ENCODE results near the gene XRCC3.
"Not testable (repeated sequence)": the region's sequence is repeated elsewhere in the genome, so short reads cannot be mapped to it uniquely, and the experiment has no call there.

The XRCC3 gene

GRCh38 chr14:103659631-103660030 is 55.6 kb downstream of the XRCC3 start:
- no peak for DNase-seq (ENCODE audit: low read depth)
- no peak overlapping the region for H3K4me3 ChIP-seq (ENCODE audit: control insufficient read depth, low read depth, low read length)
- TF ChIP-seq CTCF (conservative IDR thresholded peaks at IDR 0.05; ENCODE audit: control insufficient read depth, insufficient read depth, low read depth, low read length): no peak

- no peak for TF ChIP-seq CTCF (conservative IDR thresholded peaks at IDR 0.05; ENCODE audit: control insufficient read depth, insufficient read depth, low read depth, low read length)
- peak; percentile 93 for DNase-seq (ENCODE audit: low read depth)
Measured at GRCh38 chr14:103657471-103657870, 57.8 kb downstream of the XRCC3 start.

GRCh38 chr14:103656756-103657133 is 58.5 kb downstream of the XRCC3 start:
- H3K4me3 ChIP-seq (ENCODE audit: control insufficient read depth, low read depth, low read length): no peak overlapping the region
- DNase-seq (ENCODE audit: low read depth): no peak
- no peak for TF ChIP-seq CTCF (conservative IDR thresholded peaks at IDR 0.05; ENCODE audit: control insufficient read depth, insufficient read depth, low read depth, low read length)

More at GRCh38 chr14:103657471-103657870, 57.8 kb downstream of the XRCC3 start:
- no peak overlapping the region for H3K4me3 ChIP-seq (ENCODE audit: control insufficient read depth, low read depth, low read length)

GRCh38 chr14:103656031-103656755 is 59.1 kb downstream of the XRCC3 start:
- TF ChIP-seq CTCF (conservative IDR thresholded peaks at IDR 0.05; ENCODE audit: control insufficient read depth, insufficient read depth, low read depth, low read length): no peak
- H3K4me3 ChIP-seq (ENCODE audit: control insufficient read depth, low read depth, low read length): no peak overlapping the region
- peak; percentile 24 for DNase-seq (ENCODE audit: low read depth)

- TF ChIP-seq CTCF (conservative IDR thresholded peaks at IDR 0.05; ENCODE audit: control insufficient read depth, insufficient read depth, low read depth, low read length): no peak
- H3K4me3 ChIP-seq (ENCODE audit: control insufficient read depth, low read depth, low read length): no peak overlapping the region
- DNase-seq (ENCODE audit: low read depth): no peak
Measured at GRCh38 chr14:103654619-103655018, 60.6 kb downstream of the XRCC3 start.

- TF ChIP-seq CTCF (conservative IDR thresholded peaks at IDR 0.05; ENCODE audit: control insufficient read depth, insufficient read depth, low read depth, low read length): no peak
- no peak overlapping the region for H3K4me3 ChIP-seq (ENCODE audit: control insufficient read depth, low read depth, low read length)
- no peak for DNase-seq (ENCODE audit: low read depth)
Measured at GRCh38 chr14:103653805-103654204, 61.4 kb downstream of the XRCC3 start.

GRCh38 chr14:103653336-103653735 is 61.9 kb downstream of the XRCC3 start:
- DNase-seq (ENCODE audit: low read depth); H3K4me3 ChIP-seq (ENCODE audit: control insufficient read depth, low read depth, low read length): not testable (repeated sequence)
